GM12892 (cell line): ENCODE measurements around the gene IRF5.

Experiments used
- POLR2A ChIP-seq: IDR thresholded peaks from 2 replicates; pipeline ENCODE4 v1.6.1; 2011; ENCODE audit warnings: low read depth, low read length, control low read depth
- TAF1 ChIP-seq: IDR thresholded peaks from 2 replicates; pipeline ENCODE4 v1.6.1; 2011; ENCODE audit warnings: low read depth, mild to moderate bottlenecking, control low read depth, low read length, borderline replicate concordance

DNA sequence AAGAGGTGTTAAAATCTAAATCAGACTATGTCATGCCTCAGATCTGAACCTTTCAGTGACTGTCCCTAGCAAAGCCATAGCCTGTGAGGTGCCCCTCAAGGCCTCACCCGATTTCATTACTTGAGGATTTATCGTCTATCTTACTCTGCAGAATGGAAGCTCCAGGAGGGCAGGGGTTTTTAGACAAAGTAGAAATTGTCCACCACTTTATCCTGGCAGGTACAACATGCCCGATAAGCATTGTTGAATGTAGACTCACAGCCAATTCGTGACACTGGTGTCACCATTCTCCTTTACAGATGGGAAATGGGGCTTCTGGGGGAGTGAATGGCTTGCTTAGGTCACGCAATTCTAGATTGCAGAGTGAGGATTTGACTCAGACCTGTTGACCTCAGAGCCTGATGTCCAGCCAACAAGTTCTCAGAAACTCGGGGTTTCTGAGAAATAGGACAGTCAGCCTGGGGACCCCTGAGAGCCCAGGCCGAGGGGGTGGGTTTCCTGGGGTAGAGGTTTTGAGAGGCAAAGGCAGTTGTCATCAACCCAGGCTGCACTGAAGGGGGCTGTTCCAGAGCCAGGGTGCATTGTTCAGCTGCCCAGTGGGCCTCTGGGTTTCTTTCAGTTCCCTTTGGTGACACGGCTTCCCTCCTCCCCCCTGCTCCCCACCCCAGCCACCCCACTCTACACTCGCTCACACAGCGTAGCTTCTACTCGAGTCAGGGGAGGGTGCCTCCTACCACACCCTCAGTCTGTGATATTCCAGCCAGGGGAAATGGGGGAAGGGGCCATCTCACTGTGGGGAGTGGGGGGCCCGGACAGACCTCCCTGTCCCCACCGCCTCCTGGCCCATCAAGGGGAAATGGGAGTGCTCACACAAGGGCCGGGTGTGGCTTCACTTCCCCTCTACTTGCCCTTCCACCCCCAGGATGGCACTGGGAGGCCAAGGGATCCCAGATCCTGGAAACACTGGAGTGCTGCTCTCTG is 3.1 kb upstream of the IRF5 start:
- TF ChIP-seq POLR2A (peak; percentile 59), TAF1 (no peak; the same call in 1 of the 2 replicates)
